CD4-positive, alpha-beta T cell treated with Interleukin-12 subunit alpha and Interleukin-12 subunit beta, for 1 hour (primary cell): Measurements from ENCODE around the gene SLC13A1.
A peak's percentile ranks its signal among the peaks of the same experiment; 100 is the strongest.

Experiments
- DNase-seq: peaks from one replicate; pipeline ENCODE4 v3.0.0-alpha.2; 2020

SLC13A1 gene

DNA sequence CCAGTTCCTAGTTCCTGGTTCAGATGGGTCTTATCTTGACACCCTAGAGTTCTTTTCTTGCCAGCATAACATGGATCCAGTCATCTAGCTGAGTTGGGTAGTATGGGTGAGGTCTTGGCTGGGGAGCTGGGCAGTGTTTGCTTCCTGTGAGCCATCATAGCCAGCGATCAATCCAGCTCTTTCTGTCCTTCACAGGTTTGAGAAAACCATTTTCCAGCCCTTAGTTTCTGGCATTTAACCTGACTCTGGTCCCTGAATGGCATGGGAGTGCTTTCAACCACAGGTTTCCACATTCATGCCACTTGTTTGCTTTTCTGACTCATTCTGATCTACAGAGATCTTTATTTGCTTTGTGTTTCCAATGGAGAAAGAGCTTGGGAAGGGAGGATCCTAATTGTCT, 8.6 kb downstream of the SLC13A1 start:
- DNase-seq: no peak

DNA sequence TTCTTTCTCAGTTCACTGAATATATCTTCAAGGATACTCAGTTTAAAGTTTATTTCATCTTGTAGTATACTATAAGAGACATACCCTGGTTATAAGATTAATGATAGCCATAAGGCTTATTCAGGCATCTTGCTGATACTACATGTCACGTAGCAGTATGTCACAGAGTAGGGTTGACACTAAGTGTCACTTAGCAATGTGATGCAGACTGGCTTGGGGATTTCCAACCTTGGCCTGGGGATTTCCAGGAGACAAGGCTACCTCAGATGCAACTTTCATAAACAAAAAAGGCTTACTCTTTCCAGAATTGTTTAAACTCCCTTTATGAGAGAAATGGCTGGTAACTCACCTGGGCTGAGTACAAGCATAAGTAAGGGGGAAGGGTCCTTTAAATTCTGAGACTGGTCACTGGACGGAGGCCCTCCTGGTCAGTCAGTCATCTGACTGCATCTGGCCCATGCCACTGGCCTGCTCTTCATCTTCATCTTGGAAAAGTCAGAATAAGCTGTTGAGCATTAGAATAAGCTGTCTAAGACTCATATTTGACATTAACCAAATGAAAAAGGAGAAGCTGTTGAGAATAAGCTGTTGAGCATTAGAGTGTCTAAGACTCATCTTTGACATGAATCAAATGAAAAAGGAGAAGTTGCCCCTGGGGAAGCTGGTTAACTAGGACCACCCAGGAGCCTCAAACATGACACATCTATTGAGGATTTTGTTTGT, 9.5 kb downstream of the SLC13A1 start:
- DNase-seq: no peak

DNA sequence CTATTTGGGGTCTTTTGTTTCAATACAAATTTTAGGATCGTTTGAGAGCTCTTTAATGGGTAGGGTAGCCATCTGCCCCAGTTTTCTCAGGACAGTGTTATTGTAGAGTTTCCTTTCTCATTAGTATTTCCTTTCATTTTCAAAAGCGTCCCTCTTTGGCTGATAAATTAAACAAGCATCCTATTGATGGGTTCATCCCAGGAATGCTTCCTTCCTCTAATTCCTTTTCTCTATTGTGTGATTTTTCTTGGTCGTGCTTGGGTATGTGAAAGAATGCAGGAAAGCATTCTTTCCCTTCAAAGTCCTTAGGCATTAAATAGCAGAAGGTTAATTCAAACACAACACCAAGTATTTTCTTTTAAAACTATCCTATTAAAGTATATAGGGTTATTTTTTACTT, 14.0 kb downstream of the SLC13A1 start:
- DNase-seq: no peak

DNA sequence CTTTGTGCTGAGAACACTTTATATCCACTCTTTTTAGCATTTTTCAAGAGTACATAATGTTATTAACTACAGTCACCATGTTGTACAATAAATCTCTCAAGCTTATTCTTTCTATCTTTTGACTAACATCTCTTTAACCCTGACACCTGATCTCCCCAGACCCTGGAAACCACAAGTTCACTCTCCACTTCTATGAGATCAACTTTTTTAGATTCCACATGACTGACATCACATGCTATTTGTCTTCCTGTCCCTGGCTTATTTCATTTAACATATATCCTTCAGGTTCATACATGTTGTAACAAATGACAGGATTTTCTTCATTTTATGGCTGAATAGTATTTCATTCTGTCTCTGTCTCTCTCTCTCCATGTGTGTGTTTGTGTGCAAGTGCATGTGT, 15.5 kb downstream of the SLC13A1 start:
- no peak for DNase-seq

DNA sequence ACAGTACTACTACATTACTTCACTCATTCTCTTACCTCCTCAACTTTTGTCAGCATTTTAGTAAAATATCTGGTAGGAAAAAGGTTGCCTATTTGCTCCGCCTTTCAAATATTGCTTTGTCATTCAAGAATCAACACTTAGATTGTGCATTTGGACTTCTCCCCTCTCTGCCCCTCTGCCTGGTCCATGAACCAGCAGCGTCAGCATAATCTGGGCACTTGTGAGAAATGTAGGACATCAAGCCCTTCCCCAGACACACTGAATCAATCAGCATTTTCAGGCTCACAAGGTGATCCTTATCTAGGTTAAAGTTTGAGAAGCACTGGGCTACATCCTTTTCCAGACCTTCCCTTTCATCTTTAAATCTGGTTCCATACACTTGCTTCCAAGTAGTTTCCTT, 16.3 kb downstream of the SLC13A1 start:
- no peak for DNase-seq

DNA sequence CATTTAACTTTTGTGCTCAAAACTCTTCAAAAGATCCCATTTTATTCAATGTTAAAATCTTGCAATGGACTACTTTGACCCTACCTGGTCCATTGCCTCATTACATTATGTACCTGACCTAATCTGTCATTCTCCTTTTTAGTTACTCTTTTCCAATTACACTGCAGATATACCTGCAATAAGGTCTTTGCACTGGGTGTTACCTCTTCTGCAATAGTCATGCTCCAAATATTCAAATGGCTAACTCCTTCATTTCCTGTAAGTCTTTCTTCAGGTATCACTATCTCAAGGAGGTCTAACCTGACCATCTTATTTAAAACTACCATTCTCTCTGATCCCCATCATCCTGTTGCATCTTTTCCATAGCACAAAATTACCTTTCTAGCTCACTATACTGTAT, 22.3 kb downstream of the SLC13A1 start:
- no peak for DNase-seq

DNA sequence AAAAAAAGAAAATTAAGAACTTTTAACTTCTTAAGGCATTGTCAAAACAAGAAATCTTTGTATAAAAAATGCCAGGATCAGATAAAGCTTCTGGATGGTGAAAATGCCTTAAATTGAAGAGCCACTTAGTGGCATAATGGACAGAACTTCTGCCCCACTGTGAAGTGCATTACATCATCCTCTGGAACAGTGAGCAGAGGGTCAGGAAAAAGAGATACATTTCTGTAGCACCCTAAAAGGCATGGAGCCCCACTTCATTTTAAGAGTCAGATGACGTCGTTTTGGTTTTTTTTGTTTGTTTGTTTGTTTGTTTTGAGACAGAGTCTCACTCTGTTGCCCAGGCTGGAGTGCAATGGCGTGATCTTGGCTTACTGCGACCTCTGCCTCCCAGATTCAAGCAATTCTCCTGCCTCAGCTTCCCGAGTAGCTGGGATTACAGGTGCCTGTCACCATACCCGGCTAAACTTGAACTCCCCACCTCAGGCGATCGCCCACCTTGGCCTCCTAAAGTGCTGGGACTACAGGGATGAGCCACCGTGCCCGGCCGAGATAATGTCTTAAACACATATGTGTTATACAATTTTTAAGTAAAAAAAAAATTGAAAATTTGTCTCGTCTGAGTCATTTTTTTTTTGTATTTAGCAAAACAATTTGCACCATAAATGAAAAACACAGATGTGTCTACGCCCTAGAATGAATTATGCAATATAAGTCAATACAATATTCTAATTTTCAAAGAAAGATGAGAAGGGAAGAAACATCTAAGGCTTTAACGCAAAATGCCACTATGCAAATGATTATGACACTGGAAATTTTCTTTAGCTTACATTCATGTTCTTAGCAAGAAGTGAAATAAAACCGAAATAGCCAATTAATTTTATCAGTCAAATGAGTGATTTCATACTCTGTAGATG, 29.2 kb downstream of the SLC13A1 start:
- no peak for DNase-seq

DNA sequence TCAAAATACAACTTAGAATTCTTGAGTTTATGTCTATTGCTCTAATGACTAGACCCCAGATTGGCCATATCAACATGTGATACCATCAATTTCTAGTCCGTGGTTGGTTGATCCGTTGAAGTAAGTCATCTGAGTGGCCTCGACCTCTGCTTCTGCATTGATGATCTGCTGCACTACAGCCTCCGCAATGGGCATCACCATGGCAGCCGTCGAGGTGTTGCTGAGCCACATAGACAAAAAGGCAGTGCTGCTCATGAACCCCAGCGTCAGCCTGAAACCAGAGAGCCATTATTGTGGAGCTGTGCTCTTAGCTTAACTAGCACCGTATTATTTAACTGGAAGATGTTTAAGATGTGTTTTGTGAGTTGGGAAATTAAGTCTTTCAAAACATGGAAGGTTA, 30.7 kb downstream of the SLC13A1 start:
- no peak for DNase-seq

DNA sequence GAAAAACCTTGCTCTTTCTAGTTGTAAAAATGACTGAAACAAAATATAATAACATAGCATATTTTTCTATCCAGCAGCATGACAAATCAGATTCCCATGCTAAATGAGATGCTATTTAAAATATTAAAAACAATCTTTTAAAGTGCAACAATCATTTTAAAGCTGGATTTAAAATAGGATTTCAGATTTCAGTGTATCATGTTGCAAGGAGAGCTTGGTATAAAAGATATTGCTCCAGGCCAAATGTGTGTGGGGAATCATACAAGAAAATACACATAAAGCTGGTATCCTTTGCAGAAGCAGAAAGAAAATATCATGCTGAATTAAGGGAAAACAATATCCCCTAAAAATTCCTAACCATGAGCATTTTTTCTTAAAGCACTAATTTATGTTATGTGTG, 42.2 kb downstream of the SLC13A1 start:
- no peak for DNase-seq

DNA sequence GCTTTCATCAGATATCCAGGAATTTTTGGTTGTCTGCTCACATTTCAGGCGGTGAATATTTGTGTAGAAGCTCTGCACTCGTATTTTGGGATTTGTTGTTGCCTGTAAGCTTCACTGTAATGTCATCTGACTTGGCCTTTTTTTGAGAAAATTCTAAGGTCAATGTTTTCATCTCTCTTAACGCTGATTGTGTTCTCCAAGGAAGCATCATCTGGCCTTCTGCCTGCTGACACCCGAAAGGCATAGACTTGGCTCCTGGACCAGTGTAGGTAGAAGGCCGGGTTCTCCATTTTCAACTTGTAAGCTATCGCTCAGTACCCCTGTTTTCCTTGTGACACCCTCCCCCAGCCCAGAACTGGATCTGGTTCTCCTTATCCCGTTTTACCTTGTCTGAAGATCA, 44.2 kb downstream of the SLC13A1 start:
- DNase-seq: no peak

DNA sequence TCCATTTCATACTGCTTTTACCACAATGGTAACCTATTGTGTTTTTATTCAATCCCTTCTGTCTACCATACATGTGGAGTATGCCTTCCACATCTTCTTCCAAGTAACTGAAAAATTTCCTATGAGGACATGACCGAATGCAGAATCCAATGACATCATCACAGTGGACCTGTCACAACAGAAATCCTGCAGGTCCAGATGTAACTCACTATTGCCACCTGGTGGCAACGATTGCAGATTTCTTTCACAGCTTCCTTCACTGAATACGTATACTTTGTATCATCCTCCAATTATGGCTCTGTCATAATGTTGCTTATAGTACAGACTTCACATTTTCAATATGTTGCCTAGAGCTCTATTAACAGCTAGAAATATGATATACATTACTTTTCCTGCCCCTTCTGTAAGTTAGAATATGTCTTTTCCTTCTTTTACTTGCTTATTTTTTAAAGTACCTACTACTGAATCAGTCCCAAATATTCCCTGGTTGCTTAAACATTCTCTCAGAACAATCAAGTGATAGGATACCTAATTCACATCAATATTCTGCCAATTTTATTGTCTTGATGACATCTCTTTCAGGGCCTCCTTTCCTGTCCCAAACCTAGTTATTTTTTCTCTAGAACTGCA, 45.4 kb downstream of the SLC13A1 start:
- DNase-seq: peak; percentile 6

DNA sequence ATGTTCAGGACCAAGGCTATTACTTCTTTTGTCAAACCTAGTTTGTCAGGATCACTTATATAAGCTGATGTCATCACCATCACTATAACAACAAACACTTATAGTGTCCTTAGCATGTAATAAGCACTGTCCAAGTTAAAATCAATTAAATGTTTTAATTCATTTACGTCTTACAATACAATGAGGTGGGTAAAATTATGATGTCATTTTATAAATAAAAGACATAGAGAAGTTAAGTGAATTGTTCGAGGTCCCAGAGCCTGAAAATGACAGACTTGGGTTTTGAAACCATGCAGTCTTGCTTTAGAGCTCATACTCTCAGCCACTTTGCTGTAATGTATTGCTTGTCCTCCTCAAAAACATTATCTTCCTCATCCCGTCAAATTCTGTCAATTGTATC, 48.3 kb downstream of the SLC13A1 start:
- DNase-seq: no peak

DNA sequence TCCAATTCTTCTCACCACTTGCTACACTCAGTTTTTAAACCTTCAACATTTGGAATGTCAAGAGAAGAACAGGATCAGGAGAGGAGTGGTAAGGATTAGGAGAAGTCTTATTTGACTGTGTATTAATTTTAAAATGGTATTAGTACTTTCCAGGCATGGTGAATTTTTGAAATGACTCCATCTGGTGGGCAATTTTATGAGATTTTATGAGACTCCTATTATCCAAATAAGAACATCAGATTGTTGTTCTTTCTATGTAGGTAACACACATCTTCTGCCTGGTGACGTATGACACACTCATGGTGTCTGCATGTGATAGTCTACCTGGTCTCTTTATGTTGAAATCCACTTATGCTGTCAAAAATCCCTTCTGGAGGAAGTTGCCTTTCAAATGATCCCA, 51.0 kb downstream of the SLC13A1 start:
- DNase-seq: no peak

DNA sequence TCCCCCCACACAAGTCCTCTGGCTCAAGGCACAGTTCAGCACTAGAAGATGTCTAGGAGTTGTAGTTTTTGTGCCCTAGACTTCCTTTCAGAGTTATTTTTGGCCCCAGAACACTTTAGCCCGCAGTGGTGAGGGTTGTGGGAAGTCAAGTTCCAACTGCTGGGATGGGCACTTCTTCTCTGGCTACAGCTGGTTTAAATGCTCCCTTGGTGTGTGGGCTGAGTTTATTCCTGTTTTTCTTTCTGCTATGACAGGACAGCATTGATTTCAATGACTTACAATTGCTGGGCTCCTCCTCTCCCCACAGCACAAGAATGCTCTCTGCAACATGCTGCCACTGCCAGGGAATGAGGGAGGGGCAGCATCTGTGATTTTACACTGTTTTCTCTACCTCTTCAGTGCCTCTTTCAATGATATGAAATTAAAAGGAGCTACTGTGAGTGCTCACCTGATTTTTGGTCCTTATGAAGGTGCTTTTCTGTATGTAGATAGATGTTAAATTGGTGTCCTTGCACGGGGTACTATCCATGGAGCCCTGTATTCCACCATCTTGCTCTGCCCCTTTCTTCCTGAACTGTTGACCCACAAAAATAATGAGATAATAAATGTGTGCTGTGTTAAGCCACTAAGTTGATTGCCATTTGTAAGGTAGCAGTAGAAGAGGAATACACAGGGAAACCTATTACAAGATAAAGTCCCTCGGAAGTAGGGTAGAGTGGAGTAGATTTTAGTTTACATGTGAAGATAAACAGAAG, 56.3 kb downstream of the SLC13A1 start:
- no peak for DNase-seq

DNA sequence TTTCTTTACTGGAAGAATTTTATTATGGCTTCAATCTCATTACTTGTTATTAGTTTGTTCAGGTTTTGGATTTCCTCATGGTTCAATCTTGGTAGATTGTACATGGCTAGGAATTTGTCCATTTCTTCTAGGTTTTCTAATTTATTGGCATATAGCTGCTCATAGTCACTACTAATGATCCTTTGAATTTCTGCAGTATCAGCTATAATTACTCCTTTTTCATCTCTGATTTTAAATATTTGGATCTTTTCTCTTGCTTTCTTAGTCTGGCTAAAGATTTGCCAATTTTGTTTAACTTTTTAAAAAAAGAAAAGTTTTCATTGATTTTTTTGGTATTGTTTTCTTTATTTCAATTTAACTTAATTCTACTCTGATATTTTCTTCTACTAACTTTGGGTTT, 59.2 kb downstream of the SLC13A1 start:
- DNase-seq: no peak

DNA sequence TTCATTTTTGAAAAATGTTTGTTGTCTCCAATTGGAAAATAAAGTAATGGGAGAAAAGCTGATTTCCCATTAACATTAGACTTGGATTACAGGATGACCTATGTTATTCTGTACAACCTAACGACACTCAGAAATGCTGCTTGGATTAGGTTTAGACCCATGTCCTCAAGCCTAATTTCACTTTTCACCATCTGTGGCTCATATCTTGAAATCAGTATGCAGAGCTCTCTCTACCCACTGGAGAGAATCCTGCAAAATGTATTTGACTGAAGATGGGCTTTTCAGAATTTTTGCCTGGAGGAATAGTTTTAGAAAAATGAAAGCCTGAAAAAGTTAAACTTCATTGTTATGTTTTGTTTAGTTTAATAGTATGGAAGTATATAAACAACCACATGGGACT, 63.8 kb downstream of the SLC13A1 start:
- DNase-seq: no peak

DNA sequence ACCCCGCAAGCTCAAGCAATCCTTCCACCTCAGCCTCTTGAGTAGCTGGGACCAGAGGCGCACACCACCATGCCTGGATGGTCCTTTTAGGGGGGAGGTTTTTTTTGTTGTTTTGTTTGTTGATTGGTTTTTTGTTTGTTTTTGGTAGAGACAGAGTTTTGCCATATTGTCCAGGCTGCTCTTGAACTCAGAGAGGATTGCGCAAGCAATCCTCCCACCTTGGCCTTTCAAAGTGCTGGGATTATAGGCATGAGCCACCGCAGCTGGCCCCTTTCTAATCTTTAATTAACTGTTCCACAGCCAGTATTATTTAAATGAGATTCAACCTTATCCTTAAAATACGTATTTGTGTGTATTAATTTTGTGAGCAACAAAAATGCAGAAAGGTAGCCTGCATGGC, 65.8 kb downstream of the SLC13A1 start:
- no peak for DNase-seq

DNA sequence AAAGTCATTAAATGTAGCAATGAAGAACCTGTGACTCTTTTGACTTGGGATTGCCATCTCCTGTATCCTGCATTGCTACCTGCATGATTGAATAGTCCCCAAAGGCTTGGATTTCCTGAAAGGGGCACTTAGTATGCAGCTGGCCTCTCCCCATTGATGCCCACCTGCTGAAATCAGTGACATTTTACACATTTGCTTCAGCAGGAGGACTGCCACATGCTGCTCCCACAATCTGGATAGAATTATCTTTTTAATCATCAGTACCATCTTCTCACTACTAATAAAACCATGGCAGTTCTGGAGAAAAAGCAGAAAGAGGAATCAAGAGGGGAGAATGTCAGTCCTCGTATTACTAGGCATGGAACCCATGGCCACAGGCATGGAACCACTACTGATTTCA, 67.8 kb downstream of the SLC13A1 start:
- no peak for DNase-seq

DNA sequence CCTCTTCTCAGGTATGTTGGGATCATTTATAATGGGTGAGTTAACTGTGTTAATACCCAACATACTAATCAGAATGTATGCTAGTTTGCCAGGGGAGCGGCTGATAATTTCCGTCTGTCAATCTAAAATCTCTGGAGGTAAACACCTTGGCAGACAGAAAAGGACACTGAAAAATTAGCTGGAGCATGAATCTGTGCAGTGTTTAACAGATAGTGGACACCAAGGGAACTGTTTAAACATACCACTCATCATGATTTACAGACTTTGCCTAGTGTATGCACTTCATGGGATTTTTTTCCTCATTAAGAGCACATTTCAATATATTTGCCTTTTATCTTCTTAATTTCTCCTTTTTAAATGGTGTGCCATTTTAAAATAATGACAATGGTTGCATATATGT, 68.2 kb downstream of the SLC13A1 start:
- no peak for DNase-seq

DNA sequence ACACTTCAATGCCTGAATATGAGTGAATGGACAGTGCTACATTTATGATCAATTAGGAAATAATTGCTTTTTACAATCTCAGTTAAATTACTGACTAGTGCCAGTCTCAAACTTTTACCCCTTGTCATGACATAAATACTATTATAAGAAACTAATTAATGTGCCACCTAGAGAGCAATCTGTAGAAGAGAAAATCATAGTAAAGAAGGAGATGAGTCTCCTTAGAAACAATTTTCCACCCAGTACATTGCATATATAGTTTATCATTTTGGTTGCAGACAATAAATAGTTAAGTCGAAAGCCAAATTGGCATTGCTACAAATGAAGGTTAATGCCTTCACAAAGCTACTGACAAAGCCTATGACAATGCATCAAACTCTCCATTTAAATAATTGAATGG, 68.6 kb downstream of the SLC13A1 start:
- no peak for DNase-seq

DNA sequence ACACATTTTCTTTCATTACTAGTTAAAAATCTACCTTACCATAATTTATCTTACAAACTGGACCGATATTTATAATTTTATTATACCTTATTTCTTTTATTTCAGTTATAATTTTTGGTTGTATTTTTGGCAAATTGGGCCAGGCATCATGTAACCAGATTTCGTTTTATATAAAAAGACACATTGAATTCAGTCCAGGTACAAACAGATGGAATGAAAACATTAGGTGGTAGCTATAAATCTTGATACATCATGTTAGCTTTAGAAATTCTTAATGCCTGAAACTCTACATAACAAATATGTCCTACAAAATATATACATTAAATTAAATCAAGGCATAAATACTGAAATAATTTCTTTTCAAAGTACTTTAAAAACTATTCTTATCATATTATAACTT, 73.1 kb downstream of the SLC13A1 start:
- no peak for DNase-seq

DNA sequence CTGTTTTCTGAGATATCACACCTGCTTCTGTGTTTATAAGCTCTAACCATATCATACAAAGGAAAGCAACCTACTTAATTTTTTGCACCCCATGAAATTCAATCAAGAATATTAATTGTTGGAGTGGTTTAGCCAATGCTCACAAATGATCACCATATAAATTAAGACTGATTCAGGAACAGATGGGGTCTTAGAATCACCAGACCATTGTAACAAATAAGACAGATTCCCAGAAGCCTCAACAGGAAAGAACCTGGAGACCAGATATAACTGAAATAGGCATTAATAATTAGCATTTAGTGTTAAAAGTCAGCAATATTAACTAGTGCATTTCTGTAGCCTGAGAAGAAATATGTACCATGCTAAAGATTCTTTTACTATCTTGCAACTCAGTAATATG, 73.6 kb downstream of the SLC13A1 start:
- DNase-seq: no peak

DNA sequence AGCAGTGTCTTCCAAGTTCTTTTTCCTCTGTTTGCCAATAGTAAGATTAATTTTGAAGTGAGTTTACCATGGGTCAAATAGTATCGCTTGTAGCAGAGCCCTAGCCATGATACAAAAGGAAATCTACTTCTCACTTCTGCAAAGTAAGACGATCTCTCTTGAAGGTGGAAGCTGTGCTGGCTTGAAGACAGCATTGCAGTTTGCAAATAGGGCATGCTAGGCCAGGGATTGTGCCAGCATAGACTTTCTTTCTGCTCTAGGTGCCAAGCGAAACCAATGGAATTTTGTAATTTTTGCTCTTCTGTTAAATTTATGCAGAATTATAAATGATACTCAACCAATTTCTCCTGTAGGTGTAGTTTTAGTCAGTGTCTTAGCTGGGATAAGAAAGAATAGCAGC, 74.5 kb downstream of the SLC13A1 start:
- DNase-seq: no peak
